KMS-11 (cell line): ENCODE measurements around the gene ASF1A.

Experiments
- H2AFZ ChIP-seq: fragments of 200-600 bp; sonication (generic); 2 replicates; pipeline ENCODE4 v1.6.1; 2016; ENCODE audit warnings: antibody characterized with exemption, mixed run types, low read depth
- H3K27ac ChIP-seq: fragments of 200-600 bp; sonication (generic); 2 replicates; pipeline ENCODE4 v1.6.1; 2016; ENCODE audit warnings: mild to moderate bottlenecking, mixed run types
- H3K27me3 ChIP-seq: fragments of 200-600 bp; sonication (generic); 2 replicates; pipeline ENCODE4 v1.6.1; 2017; ENCODE audit warnings: mild to moderate bottlenecking, low read depth, mixed run types, moderate library complexity; ENCODE audit not compliant: insufficient read depth
- H3K36me3 ChIP-seq: fragments of 200-600 bp; sonication (generic); 2 replicates; pipeline ENCODE4 v1.6.1; 2017; ENCODE audit warnings: mild to moderate bottlenecking, mixed run types; ENCODE audit not compliant: insufficient read depth
- H3K4me1 ChIP-seq: fragments of 200-600 bp; sonication (generic); 2 replicates; pipeline ENCODE4 v1.6.1; 2016; ENCODE audit warnings: mild to moderate bottlenecking, low read depth, mixed run types; ENCODE audit not compliant: poor library complexity, severe bottlenecking
- H3K4me2 ChIP-seq: fragments of 200-600 bp; sonication (generic); 2 replicates; pipeline ENCODE4 v1.7.0; 2016; ENCODE audit warnings: mild to moderate bottlenecking, mixed run types
- H3K4me3 ChIP-seq: fragments of 200-600 bp; sonication (generic); IDR thresholded peaks from 2 replicates; pipeline ENCODE4 v1.6.1; 2017; ENCODE audit warnings: low read depth, low read length, mixed read lengths; ENCODE audit not compliant: insufficient read depth
- H3K79me2 ChIP-seq: fragments of 200-600 bp; sonication (generic); 2 replicates; pipeline ENCODE4 v1.6.1; 2016; ENCODE audit warnings: low read depth, mixed run types; ENCODE audit not compliant: insufficient read depth
- H3K9ac ChIP-seq: fragments of 200-600 bp; sonication (generic); 2 replicates; pipeline ENCODE4 v1.6.1; 2016; ENCODE audit warnings: mild to moderate bottlenecking, mixed run types
- H4K20me1 ChIP-seq: fragments of 200-600 bp; sonication (generic); 2 replicates; pipeline ENCODE4 v1.6.1; 2016; ENCODE audit warnings: mild to moderate bottlenecking, mixed run types; ENCODE audit not compliant: insufficient read depth
- TF ChIP-seq, protein P1 (sequence below): fragments of 200-600 bp; sonication (generic); conservative IDR thresholded peaks from 2 replicates; pipeline ENCODE4 v1.6.1; 2017; ENCODE audit warnings: low read depth, mild to moderate bottlenecking, antibody characterized with exemption, low read length, moderate library complexity, mixed read lengths

ASF1A gene

DNA sequence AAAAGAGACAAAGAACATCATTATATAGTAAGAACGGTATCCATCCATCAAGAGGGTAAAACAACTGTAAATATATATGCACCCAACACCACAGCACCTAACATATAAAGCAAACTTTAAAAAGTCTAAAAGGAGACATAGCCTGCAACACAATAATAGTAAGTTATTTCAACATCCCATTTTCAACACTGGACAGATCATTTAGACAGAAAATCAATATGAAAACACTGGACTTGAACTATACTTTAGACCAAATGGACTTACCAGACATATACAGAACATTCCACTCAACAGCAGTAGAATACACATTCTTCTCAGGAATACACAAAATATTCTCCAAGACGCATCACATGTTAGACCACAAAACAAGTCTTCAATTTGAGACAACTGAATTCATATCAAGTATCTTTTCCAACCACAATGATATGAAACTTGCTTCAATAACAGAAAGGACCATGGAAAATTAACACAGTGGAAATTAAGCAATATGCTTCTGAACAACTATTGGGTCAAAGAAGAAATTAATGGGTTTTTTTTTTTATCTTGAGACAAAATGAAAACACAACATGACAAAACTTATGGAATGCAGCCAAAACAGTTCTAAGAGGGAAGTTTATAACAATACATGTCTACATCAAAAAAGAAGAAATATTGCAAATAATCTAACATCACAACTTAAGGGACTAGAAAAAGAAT, 23.9 kb upstream of the ASF1A start:
- H3K4me3 ChIP-seq, result no peak overlapping the region
- no peak overlapping the region for H3K9ac ChIP-seq
- H3K36me3 ChIP-seq, result no peaks in the 10 kb centered on the region
- no peaks in the 10 kb centered on the region for H4K20me1 ChIP-seq
- no peaks in the 10 kb centered on the region for H3K4me1 ChIP-seq
- H3K27ac ChIP-seq, result no peak overlapping the region
- no peaks in the 10 kb centered on the region for H3K27me3 ChIP-seq
- TF ChIP-seq, protein P1, sequence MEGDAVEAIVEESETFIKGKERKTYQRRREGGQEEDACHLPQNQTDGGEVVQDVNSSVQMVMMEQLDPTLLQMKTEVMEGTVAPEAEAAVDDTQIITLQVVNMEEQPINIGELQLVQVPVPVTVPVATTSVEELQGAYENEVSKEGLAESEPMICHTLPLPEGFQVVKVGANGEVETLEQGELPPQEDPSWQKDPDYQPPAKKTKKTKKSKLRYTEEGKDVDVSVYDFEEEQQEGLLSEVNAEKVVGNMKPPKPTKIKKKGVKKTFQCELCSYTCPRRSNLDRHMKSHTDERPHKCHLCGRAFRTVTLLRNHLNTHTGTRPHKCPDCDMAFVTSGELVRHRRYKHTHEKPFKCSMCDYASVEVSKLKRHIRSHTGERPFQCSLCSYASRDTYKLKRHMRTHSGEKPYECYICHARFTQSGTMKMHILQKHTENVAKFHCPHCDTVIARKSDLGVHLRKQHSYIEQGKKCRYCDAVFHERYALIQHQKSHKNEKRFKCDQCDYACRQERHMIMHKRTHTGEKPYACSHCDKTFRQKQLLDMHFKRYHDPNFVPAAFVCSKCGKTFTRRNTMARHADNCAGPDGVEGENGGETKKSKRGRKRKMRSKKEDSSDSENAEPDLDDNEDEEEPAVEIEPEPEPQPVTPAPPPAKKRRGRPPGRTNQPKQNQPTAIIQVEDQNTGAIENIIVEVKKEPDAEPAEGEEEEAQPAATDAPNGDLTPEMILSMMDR, result no peak
- H2AFZ ChIP-seq, result no peak overlapping the region
- no peak overlapping the region for H3K4me2 ChIP-seq
- H3K79me2 ChIP-seq, result no peaks in the 10 kb centered on the region

DNA sequence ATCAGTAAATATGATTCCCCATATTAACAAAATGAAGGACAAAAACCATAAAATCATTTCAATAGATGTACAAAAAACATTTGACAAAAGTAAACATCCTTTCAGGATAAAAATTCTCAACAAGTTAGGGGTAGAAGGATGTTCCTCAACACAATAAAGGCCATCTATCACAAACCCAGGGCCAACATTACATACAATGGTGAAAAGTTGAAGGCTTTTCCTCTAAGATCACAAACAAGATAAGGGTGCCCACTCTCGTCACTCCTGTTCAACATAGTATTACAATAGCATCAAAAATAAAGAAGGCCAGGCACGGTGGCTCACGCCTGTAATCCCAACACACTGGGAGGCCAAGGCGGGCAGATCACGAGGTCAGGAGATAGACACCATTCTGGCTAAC, 22.6 kb upstream of the ASF1A start:
- TF ChIP-seq, protein P1, result no peak
- Histone ChIP-seq H3K4me1 (no peaks in the 10 kb centered on the region), H3K4me3 (no peak overlapping the region), H3K4me2 (no peak overlapping the region), H3K79me2 (no peaks in the 10 kb centered on the region), H2AFZ (no peak overlapping the region), H3K27ac (no peak overlapping the region), H3K9ac (no peak overlapping the region), H3K36me3 (no peaks in the 10 kb centered on the region), H3K27me3 (no peaks in the 10 kb centered on the region), H4K20me1 (no peaks in the 10 kb centered on the region)

DNA sequence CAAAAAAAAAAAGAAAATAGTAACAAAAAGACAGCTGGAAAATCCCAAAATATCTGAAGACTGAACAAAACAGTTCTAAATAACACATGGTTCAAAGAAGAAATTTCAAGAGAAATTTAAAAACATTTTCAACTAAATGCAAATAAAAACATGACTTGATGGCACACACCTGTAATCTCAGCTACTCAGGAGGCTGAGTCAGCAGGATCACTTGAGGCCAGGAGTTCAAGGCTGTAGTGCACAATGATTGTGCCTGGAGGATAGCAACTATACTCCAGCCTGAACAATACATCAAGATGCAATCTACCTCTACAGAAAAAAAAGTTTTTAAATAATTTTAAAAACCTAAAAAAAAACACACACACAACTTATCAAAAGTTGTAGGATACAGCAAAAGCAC, 21.6 kb upstream of the ASF1A start:
- H3K9ac ChIP-seq, result no peak overlapping the region
- H3K27ac ChIP-seq, result no peak overlapping the region
- no peaks in the 10 kb centered on the region for H3K4me1 ChIP-seq

DNA sequence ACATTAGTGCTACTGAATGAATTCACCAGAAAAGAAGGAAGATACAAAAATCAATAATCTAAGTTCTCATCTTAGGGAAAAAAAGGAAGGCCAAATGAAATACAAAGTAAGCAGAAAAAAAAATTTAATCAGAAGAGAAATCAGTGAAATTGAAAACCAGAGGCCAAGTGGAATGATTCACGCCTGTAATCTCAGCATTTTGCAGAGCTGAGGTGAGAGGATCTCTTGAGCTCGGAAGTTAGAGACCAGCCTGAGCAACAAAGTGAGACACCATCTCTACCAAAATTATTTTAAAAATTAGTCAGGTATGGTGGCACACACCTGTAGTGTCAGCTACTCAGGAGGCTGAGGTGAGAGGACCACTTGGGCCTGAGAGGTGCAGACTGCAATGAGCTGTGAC, 21.2 kb upstream of the ASF1A start:
- H3K9ac ChIP-seq, result no peak overlapping the region
- TF ChIP-seq, protein P1, result no peak
- no peaks in the 10 kb centered on the region for H3K27me3 ChIP-seq
- no peak overlapping the region for H3K4me3 ChIP-seq
- no peak overlapping the region for H3K27ac ChIP-seq
- no peaks in the 10 kb centered on the region for H3K36me3 ChIP-seq
- H2AFZ ChIP-seq, result no peak overlapping the region
- H4K20me1 ChIP-seq, result no peaks in the 10 kb centered on the region
- H3K79me2 ChIP-seq, result no peaks in the 10 kb centered on the region
- no peak overlapping the region for H3K4me2 ChIP-seq
- no peaks in the 10 kb centered on the region for H3K4me1 ChIP-seq

More for the DNA sequence above, 21.6 kb upstream of the ASF1A start:
- Histone ChIP-seq H2AFZ (no peak overlapping the region), H3K4me3 (no peak overlapping the region), H3K27me3 (no peaks in the 10 kb centered on the region), H3K4me2 (no peak overlapping the region), H3K79me2 (no peaks in the 10 kb centered on the region), H4K20me1 (no peaks in the 10 kb centered on the region), H3K36me3 (no peaks in the 10 kb centered on the region)
- TF ChIP-seq, protein P1, result no peak
